HG02970 (cell line): Measurements from ENCODE around the gene MEIS2.

Experiments used
- ATAC-seq: cut with Tn5 transposase; IDR thresholded peaks from one replicate; pipeline ENCODE4 v1.9.1; 2021; ENCODE audit warnings: mild to moderate bottlenecking, moderate library complexity, moderate number of reproducible peaks; ENCODE audit not compliant: unreplicated experiment, low FRiP score

Gene MEIS2

GRCh38 chr15:36884518-36884875, 215.9 kb downstream of the MEIS2 start:
- ATAC-seq, result no peak

GRCh38 chr15:36883713-36884517, 216.4 kb downstream of the MEIS2 start:
- peak; percentile 78 for ATAC-seq

- no peak for ATAC-seq
Observed at GRCh38 chr15:36882487-36883131, 217.7 kb downstream of the MEIS2 start.

GRCh38 chr15:36882056-36882455, 218.3 kb downstream of the MEIS2 start:
- no peak for ATAC-seq

GRCh38 chr15:36881516-36881915, 218.8 kb downstream of the MEIS2 start:
- ATAC-seq, result no peak

GRCh38 chr15:36880913-36881460, 219.4 kb downstream of the MEIS2 start:
- ATAC-seq, result no peak

- no peak for ATAC-seq
Observed at GRCh38 chr15:36880224-36880912, 220.0 kb downstream of the MEIS2 start.

GRCh38 chr15:36879568-36880222, 220.7 kb downstream of the MEIS2 start:
- no peak for ATAC-seq

GRCh38 chr15:36878684-36879262, 221.6 kb downstream of the MEIS2 start:
- no peak for ATAC-seq

- ATAC-seq, result no peak
Observed at GRCh38 chr15:36877796-36878683, 222.3 kb downstream of the MEIS2 start.

GRCh38 chr15:36877294-36877693, 223.1 kb downstream of the MEIS2 start:
- no peak for ATAC-seq

GRCh38 chr15:36875740-36876334, 224.5 kb downstream of the MEIS2 start:
- no peak for ATAC-seq

- no peak for ATAC-seq
Observed at GRCh38 chr15:36874930-36875329, 225.4 kb downstream of the MEIS2 start.

- no peak for ATAC-seq
Observed at GRCh38 chr15:36867436-36867835, 232.9 kb downstream of the MEIS2 start.

GRCh38 chr15:36866896-36867295, 233.5 kb downstream of the MEIS2 start:
- no peak for ATAC-seq

- ATAC-seq, result no peak
Observed at GRCh38 chr15:36863570-36863969, 236.8 kb downstream of the MEIS2 start.

GRCh38 chr15:36860792-36861191, 239.6 kb downstream of the MEIS2 start:
- no peak for ATAC-seq

GRCh38 chr15:36858423-36858822, 241.9 kb downstream of the MEIS2 start:
- ATAC-seq, result no peak
